ENCODE measurements around the gene DDX42.
"Not testable (repeated sequence)": the region's sequence is repeated elsewhere in the genome, so short reads cannot be mapped to it uniquely, and the experiment has no call there.

Gene DDX42

DNA sequence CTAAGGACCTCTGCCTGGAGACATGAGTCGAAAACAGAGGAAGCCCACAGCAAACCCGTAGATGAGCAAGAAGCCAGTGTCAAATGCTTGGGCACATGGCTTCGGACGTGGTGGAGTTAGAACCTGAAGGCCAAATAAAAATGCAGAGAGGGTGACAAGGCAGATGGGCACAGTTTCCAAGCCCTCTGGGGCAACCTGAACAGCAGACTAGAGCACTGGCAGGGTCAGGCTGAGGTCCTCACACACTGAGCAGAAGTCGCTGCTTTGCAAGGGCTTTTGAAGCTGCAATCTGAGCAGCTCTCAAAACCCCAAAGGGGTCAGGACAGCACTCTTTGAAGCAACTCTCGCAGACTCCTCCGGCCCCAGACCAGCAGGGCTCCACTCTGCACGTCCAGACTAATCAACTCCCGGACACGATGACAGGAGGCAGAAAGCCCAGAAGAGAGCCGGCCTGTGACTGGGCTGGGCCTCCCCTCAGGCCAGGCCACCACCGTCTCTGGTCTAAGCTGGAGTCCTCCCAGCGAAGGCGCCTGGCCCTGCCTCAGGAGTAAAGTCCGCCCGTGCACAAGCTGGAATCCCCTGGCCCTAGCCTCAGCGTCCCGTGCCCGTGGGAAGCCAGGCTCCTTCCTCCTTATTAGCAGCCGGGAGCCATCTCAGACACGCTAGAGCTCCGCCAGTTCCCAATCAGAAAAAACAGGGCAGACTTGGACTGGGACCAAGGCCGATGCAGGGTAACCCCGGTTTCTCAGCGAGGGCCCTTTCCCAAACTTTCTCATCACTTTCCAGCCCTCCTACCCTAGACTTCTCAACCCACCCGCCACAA, 67.6 kb downstream of the DDX42 start:
- DNase-seq = no peak

DNA sequence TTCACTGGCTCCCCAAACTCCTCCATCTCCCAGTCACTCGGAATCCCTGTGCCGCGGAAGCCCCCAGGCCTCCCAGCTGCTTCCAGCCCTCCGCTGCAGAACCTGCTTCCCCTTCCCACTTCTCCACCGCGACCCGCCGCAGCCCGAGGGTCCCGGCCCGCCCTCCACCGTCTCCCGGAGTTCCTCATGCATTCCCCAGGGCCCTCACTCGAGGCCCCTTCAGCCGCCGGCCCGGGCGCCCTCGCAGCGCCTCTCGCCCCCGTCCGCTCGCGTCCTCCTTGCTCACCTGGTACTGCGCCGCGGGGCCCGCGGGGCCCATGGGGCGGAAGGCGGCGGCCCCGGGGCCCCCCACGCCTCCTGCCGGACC, 68.2 kb downstream of the DDX42 start:
- no peak for DNase-seq

DNA sequence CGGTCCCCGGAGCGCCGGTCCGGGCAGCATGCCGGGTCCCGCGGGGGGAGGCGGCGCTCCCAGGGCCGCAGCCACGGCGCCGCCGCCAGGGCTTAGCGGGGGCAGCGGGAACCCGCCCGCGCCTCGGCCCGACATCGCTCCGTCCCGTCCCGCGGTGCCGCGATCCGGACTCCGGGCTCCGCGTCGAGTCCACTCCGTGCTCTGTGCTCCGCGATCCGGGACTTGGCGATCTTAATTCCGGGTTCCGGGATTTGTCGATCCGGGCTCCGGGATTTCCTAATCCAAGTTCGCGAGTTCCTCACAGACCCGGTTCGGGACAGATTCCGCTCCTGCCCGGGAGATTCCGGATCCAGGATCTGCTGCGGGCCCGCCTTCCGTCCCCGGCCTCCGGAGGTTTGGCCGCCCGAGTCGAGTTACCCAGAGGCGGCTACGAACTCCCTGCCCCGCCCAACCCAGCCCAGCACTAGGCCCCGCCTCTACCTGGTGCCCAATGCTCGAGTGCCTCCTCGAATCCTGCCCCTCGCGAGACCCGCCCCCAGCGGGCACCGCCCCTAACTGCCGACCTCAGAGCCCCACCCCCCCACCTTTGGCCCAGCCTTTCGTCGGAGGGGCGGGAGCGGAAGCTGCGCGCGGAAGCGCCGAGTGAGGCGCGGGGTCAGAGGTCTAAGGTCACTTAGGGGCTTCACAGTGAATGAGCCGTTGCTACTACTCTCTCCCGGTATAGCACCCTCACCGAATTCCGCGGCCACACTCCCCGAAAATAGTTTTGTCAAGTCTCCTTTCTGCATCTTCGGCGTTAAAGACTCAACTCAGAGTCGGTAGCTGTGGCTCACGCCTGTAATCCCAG, 68.8 kb downstream of the DDX42 start, which contains the start of gene SMARCD2:
TSS of gene SMARCD2 (minus strand) at position 146 of the 847 bp plus-strand sequence. CDS start at position 135, 11 bp downstream.
- DNase-seq = peak; percentile 97

DNA sequence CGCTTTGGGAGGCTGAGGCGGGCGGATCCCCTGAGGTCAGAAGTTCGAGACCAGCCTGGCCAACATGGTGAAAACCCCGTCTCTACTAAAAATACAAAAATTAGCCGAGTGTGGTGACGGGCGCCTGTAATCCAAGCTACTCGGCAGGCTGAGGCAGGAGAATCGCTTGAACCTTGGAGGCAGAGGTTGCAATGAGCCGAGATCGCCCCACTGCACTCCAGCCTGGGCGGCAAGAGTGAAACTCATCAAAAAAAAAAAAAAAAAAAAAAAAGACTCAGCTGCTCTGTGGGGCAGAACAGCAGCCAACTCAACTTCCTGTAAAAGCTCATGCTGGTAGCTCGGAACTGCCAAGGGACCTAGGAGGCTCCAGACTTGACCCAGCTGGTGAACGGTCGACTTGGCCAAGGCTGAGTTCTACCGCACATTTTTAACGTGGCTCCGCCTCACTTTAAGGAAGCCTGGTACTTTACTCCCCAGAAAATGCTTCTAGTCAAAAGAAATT, 69.5 kb downstream of the DDX42 start:
- DNase-seq = not testable (repeated sequence)

DNA sequence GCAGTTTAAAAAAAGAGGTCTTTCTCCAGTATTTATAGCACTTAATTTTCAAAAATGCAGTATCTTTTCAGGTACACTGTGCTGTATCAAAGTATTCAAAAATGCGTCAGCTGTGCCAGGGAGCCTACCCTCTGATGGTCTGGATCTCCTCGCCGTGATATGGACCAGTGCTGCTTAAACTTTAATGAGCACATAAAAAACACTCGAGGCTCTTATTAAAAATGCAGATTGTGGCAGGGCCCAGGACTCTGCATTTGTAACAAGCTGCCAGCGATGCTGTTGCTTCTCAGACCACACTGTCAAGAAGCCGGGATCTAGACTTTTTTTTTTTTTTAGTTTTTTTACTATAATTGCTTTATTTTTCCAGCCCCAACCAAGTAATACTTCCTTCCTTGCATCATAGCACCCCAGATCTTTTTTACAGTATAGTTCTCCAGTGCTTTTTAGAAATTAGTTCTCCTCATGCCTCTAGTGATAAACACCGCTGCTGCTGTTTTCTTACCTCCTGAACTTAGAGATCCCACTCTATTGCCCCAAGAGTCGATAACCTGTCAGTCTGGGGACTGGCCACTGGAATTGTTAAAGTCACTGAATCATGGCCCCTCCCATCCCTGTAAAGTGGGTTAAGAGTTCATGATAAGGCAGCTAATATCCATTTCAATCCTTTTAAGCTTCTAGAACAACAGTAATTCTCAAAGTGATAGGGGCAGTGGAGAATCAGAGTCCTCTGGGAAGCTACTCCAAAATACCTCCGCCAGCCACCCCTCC, 70.1 kb downstream of the DDX42 start:
- no peak for DNase-seq

DNA sequence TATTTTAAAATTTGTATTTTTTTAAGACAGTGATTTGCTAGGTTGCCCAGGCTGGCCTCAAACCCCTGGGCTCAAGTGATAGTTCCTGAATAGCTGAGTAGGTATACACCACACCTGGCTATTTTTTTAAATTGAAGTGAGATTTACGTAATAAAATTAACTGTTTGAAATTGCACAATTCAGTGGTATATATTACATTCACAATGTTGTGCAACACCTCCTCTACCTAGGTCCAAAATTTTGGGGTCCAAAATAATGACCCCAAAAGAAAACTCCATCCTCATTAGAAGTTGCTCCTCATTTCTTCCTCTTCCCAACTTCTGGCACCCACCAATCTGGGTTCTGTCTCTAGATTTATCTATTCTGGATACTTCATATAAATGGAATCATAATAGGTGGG, 71.5 kb downstream of the DDX42 start:
- DNase-seq = no peak

DNA sequence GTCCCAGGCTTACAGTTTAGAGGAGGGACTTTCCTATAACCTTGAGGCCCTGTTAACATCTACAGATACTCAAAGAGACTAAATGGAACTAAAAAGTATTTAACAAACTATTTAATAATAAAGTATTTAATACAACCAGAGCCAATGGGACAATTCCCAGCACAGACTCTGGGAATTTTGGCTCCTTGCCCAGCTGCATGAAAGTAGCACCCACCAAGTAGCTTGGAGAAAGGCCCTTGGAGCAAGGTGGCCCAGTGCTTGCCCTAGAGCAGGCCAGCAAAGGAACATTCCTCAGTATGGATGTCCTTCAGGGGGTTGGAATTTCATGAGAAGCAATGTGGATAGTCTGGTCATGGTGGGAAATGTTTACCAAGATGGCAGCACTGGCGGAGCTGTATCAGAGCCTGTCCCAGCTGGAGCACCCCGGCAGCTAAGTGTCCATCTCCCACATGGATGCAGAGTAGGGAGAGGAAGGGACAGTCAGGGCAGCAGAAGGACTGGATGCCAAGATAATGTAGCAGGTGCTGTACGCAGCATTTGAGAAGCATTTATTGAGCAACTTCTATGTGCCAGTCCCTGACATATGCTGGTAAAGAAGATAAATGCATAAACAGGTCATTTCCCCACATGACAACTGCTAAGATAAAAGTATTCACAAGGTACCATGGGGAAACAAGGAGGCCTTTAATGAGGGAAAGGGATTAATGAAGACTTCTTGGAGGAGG, 73.7 kb downstream of the DDX42 start:
- no peak for DNase-seq

DNA sequence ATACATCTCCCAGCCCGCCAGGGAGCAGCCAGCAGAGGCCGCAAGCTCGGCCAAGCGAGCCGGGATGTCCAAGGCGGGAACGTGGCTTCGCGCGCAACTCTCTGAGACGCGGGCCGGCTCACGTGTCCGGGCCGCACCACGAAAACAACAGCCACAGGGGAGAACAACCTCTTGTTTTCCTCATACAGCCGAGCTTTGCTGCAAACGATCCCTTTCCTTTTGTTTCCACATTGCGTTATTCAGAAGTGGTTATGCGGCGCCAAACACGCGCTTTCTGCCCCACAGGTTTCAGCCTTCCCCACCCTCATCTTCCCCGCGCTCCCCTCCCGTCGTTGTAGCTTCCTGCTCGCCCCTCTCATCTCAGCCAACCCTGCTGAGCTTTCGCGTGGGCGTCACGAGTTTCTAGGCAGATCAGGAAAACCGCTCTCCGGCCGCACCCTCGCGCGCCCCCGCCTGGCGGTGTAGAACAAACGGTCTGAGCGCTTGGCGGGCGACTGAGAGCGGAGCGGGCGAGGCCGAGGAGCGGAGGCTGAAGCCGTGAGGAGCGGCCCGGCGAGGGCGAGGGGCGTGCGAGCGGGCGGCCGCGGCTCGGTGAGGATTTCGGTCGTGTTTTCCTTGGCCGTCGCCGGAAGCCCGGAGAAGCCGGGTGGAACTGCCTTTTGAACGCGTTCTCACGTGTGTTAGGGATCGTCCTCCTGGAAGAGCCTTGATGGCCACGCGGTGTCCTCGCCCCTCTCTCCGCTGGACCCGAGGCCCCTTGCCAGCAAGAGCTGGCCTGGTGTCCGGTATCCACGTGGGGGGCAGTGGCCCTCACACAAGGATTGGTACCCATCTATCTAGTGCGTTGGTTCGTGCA, 75.1 kb downstream of the DDX42 start:
- no peak for DNase-seq

DNA sequence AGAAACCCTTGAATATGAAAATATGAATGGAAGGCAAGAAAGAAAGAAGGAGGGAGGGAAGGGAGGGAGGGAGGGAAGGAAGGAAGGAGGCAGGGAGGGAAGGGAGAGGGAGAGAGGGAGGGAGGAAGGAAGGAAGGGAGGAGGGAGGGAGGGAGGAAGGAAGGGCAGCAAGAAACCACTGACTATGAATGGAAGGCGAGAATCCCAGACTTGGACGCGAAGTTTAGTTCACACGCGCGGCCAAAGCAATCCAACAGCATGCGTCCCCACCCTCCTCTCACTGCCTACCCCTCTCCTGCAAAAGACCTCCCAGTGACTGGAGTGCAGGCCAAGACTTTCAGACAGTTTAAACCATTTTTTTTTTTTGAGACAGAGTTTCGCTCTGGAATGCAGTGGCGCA, 76.4 kb downstream of the DDX42 start:
- DNase-seq = no peak

DNA sequence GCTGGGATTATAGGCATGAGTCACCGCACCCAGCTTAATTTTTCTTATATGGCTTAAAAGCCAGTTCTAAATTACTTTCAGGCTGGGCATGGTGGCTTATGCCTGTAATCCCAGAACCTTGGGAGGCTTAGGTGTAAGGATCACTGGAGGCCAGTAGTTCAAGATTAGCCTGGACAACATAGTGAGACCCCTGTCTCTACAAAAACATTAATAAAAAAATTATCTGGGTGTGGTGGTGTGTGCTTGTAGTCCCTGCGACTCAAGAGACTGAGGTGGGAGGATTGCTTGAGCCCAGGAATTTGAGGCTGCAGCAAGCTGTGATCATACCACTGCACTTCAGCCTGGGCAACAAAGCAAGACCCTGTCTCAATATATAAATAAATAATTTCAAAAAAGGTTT, 79.3 kb downstream of the DDX42 start:
- no peak for DNase-seq

DNA sequence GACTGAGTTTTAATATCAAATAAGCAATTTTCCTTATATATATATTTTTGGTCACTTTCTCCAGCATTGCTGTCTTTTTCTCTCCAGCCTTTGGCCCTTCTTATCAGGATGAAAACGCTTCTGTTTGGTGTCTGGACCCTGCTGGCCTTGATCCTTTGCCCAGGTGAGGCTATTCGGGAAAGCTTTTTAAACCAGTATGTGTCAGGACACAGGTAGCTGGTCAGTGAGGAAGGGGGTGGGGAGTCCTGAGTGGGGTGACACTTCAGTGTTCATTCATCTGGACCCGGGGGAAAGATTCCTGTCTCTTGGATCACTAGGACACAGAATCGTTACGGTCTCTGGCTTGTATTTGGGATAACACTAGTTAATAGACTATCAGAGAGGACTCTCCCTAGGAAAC, 80.7 kb downstream of the DDX42 start:
- DNase-seq = no peak

DNA sequence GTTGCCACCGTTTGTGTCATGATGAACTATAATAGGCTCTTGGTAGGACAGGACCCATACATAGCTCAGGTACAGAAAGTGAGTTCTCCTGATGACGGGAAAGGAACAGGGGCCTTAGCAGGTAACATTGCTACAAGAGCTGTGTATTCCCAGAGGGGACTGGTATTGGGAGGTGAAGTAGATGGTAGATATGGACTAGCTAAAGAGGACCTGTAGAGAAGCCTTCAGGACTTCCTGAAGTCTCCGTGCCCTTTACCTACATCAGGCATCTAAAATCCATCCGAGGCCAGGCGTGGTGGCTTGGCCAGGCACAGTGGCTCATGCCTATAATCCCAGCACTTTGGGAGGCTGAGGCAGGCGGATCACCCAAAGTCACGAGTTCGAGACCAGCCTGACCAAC, 81.2 kb downstream of the DDX42 start:
- no peak for DNase-seq

DNA sequence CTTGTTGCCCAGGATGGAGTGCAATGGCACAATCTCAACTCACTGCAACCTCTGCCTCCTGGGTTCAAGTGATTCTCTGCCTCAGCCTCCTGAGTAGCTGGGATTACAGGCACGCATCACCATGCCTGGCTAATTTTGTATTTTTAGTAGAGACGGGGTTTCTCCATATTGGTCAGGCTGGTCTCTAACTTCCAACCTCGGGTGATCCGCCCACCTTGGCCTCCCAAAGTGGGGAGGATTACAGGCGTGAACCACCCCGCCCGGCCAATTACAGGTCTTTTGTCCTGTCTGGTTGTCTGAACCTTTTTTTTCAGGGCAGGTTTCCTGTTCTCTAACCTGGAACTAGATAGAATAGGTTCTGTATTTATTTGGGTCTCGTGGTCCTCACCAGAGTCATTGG, 82.5 kb downstream of the DDX42 start:
- not testable (repeated sequence) for DNase-seq

DNA sequence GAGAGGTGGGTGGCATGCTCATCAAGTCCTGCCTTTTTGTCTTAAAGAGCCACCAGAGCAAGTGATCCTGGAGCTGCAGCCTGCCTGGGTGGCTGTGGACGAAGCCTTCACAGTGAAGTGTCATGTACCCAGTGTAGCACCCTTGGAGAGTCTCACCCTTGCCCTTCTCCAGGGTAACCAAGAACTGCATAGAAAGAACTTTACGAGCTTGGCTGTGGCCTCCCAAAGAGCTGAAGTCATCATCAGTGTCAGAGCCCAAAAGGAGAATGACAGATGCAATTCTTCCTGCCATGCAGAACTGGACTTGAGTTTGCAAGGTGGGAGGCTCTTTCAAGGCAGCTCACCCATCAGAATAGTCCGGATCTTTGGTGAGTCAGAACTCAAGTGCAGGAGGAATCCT, 85.3 kb downstream of the DDX42 start:
- no peak for DNase-seq

DNA sequence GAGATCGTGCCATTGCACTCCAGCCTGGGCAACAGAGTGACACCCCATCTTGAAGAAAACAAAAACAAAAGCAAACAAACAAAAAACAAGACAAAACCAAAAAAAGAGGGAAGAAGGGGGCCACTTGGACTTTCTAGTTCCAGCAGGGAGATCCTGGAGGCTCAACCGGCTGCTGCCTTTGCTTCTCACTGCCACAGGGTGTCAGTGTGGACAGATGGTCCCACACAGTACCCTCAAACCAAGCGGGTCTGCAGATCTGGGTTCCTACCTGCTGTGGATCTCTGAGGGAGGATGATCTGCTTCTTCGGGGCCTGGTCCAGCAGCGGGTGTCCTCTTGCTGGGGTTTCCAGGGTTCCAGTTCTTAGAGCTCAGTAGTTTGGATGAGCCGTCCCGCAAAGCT, 92.7 kb downstream of the DDX42 start:
- DNase-seq = not testable (repeated sequence)
